HS-5 (cell line): ENCODE data around the gene NTSR1.

ENCODE experiments used
- DNase-seq: peaks from one replicate; pipeline ENCODE4 v3.0.0-alpha.2; 2012; ENCODE audit warnings: low read depth

NTSR1 gene

GRCh38 chr20:62694106-62694505, 14.5 kb upstream of the NTSR1 start:
- no peak for DNase-seq

- no peak for DNase-seq
Observed at GRCh38 chr20:62694868-62695267, 13.8 kb upstream of the NTSR1 start.

- no peak for DNase-seq
Observed at GRCh38 chr20:62695448-62696414, 12.9 kb upstream of the NTSR1 start.

GRCh38 chr20:62696434-62696957, 12.1 kb upstream of the NTSR1 start:
- no peak for DNase-seq

- DNase-seq, result no peak
Observed at GRCh38 chr20:62696989-62697388, 11.6 kb upstream of the NTSR1 start.

GRCh38 chr20:62697468-62697912, 11.1 kb upstream of the NTSR1 start:
- DNase-seq, result no peak

GRCh38 chr20:62698231-62698630, 10.4 kb upstream of the NTSR1 start:
- DNase-seq, result no peak

- no peak for DNase-seq
Observed at GRCh38 chr20:62699296-62699695, 9.3 kb upstream of the NTSR1 start.

- DNase-seq, result no peak
Observed at GRCh38 chr20:62699741-62700140, 8.9 kb upstream of the NTSR1 start.

- DNase-seq, result no peak
Observed at GRCh38 chr20:62700261-62700930, 8.2 kb upstream of the NTSR1 start.

- no peak for DNase-seq
Observed at GRCh38 chr20:62701161-62702012, 7.2 kb upstream of the NTSR1 start.

- no peak for DNase-seq
Observed at GRCh38 chr20:62702013-62702300, 6.7 kb upstream of the NTSR1 start.

GRCh38 chr20:62702895-62703852, 5.5 kb upstream of the NTSR1 start:
- DNase-seq, result peak; percentile 94

GRCh38 chr20:62703853-62704228, 4.8 kb upstream of the NTSR1 start:
- DNase-seq, result no peak

GRCh38 chr20:62704341-62704948, 4.2 kb upstream of the NTSR1 start:
- peak; percentile 64 for DNase-seq

GRCh38 chr20:62705627-62706026, 3.0 kb upstream of the NTSR1 start:
- no peak for DNase-seq

GRCh38 chr20:62706344-62706743, 2.3 kb upstream of the NTSR1 start:
- no peak for DNase-seq

- DNase-seq, result no peak
Observed at GRCh38 chr20:62706857-62707256, 1.8 kb upstream of the NTSR1 start.

GRCh38 chr20:62707276-62707920, 1.2 kb upstream of the NTSR1 start:
- no peak for DNase-seq

- DNase-seq, result no peak
Observed at GRCh38 chr20:62707921-62708521, 615 bp upstream of the NTSR1 start.
